GM19099 (cell line): ENCODE data around the gene DLG2.

ENCODE experiments used
- POLR2A ChIP-seq: IDR thresholded peaks from 3 replicates; pipeline ENCODE4 v1.6.1; 2011; ENCODE audit warnings: low read depth; ENCODE audit not compliant: insufficient read length; ENCODE audit errors: extremely low read depth

DLG2 gene

DNA sequence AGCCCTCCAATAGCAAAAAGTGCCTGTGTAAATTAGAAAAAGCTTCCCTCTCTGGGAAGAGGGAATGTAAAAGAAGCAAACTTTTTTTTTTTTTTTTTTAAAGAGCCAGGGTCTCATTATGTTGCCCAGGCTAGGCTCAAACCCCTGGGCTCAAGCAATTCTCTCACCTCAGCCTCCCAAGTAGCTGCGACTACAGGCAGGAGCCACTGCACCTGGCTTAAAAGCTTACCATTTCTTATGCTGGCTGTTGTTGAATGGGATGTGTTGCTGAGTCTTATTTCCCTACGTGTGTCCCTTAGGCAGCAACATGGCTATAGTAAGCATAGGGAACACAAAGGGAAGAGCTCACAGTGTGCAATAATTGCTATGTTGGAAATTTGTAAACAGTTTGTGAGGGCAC, 2115.5 kb downstream of the DLG2 start:
- TF ChIP-seq POLR2A: no peak

DNA sequence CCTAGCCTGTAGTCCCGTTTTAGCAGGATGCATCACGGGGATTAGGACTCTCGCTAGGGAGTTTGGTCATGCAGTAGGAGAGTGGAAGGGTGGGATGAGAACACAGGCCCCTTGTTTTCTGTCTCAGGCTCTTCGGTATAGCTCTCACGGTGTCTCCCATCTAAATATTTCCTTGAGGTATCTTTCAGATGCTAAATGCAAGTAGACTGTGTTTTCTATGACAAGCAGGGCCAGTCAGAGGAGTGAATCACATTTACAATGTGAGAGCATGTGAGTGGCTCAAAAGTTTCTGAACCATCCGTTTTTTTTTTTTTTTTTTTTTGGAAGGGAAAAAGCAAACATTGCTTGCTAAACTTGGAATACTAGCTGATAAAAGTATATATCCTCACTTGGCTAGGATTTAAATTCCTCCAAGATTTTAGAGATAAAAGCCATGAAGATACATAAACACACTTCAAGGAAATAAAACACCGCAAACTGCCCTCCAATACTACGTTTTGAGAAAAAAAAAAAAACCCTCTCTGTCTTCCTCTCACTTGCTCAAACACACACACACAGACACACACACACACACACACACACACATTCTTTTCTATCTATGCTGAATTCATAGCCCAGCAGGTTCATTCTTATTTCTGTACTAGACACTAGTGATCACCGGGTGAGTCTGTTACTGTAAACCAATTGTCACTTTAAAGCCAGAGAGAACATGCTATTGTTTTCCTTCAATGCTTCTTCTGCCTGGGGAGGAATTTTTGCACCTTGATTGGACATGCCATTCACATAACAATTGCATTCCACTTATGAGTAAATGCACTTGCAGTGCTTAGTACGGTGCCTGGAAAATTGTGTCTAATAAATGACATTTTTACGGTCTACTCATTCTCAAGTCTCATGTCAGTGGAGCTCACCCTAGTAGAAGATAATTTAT, 2116.3 kb downstream of the DLG2 start:
- no peak for TF ChIP-seq POLR2A

DNA sequence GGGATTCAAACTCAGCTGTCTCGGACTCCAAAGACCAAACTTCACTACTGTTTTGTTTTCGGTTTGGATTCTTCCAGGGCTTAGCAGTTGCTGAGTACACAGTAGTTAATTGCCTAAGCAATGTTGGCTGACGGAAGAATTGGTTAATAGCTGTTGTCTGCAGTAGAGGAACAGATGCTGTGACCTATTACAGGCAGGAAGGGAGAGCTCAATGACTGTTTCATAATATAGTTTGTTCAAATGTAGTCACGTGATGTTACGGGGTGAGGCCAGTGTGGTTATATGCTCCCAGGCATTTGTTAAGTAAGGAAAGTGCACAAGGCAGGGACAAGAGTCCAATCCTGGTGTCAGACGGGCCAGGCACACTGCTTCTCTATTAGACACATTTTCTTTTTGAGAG, 2118.3 kb downstream of the DLG2 start:
- TF ChIP-seq POLR2A: no peak

DNA sequence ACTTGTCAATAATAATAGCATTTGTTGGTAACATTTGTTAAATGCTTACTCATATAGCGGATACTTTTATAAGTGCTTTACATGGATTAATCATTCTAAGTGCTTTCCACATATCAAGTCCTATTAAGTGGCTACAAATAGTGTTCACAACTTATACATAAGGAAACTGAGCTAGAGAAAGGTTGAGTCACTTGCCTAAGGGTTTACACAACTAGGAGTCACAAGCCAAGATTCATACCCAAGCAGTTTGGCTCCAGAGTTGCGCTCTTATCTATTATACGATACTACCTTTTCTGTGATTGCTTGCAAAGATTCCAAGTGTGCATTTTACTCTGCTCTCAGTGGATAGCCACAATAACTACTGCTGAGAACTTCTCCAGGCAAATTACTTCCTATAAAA, 2125.1 kb downstream of the DLG2 start:
- no peak for TF ChIP-seq POLR2A

- TF ChIP-seq POLR2A: no peak
Measured at GRCh38 chr11:83493917-83494316, 2133.2 kb downstream of the DLG2 start.

- TF ChIP-seq POLR2A: no peak
Measured at GRCh38 chr11:83493034-83493433, 2134.1 kb downstream of the DLG2 start.

- TF ChIP-seq POLR2A: no peak
Measured at GRCh38 chr11:83483808-83484207, 2143.3 kb downstream of the DLG2 start.

GRCh38 chr11:83480811-83481210, 2146.3 kb downstream of the DLG2 start:
- TF ChIP-seq POLR2A: no peak

DNA sequence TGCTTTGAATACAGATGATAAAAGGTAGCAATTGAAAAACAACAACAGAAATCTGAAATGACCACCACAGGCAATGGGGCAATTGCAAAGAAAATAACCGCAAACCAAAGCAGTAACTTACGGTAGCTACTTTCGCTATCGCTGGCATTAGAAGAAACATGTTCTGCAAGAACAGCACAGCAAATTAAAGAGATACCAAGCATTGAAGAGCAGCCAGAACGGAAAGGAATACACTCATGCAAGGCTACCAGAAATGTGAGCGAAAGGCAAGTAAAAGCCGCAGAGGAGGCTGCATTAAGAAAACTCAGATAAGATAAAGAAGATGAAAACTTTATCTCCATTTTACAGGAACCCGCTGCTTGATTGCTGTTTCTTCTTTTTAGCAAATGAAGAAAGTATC, 2146.9 kb downstream of the DLG2 start:
- TF ChIP-seq POLR2A: no peak

GRCh38 chr11:83477772-83478171, 2149.4 kb downstream of the DLG2 start:
- no peak for TF ChIP-seq POLR2A

GRCh38 chr11:83475760-83476159, 2151.4 kb downstream of the DLG2 start:
- TF ChIP-seq POLR2A: no peak

DNA sequence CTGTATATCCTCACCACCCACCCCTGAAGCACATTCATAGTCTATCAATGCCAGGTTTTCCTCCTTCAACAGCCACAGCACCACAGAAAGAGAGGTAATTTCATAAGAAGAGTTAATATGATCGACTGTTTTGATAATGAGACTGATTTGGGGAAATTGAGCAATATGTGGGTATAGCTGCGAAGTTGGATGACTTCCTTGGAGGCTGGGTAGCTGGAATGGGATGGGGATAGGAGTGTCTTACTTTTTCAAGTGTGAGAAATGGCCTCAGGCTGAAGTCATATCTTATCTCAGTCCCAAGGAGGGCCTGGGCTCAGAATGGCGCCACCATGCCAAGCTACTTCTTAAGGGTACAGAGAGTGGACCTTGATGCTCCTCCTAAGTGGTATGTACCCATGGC, 2153.4 kb downstream of the DLG2 start:
- TF ChIP-seq POLR2A: no peak

DNA sequence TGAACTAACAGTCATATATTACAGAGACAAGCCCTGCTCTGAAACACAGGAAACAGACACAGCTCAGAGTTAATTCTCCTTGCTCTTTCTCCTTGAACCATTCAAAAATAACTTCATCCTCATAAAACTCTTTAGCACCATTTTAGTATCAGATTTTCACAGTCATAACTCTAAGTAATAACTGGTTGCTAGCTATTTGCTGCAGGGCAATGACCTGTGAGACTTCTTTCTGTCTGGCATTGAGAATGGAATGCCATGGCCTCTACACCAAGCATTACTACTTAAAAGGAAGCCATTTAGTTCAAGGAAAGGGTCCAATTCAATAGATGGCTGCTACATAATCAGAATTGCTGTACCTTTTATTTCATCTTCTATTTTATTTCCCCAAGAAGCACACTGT, 2154.3 kb downstream of the DLG2 start:
- TF ChIP-seq POLR2A: no peak

- no peak for TF ChIP-seq POLR2A
Measured at GRCh38 chr11:83471831-83472727, 2155.1 kb downstream of the DLG2 start.

GRCh38 chr11:83467837-83468236, 2159.3 kb downstream of the DLG2 start:
- TF ChIP-seq POLR2A: no peak
